IPS DF 6.9 (cell line): ENCODE results near the gene IRF1.

Experiments
- DNase-seq: peaks from one replicate; pipeline ENCODE4 v3.0.0-alpha.2; 2013; ENCODE audit warnings: low read depth, low spot score
- H3K27ac ChIP-seq: one replicate; pipeline ENCODE4 v1.5.1; 2013; ENCODE audit warnings: low read length, control low read depth
- H3K27me3 ChIP-seq: 2 replicates; pipeline ENCODE4 v1.6.1; 2013; ENCODE audit warnings: mild to moderate bottlenecking, low read length; ENCODE audit not compliant: control insufficient read depth, insufficient read depth
- H3K36me3 ChIP-seq: 2 replicates; pipeline ENCODE4 v1.6.1; 2013; ENCODE audit warnings: low read length; ENCODE audit not compliant: control insufficient read depth, insufficient read depth
- H3K4me1 ChIP-seq: 2 replicates; pipeline ENCODE4 v1.6.1; 2013; ENCODE audit warnings: low read length; ENCODE audit not compliant: control insufficient read depth, insufficient read depth
- H3K4me3 ChIP-seq: 2 replicates; pipeline ENCODE4 v1.5.1; 2013; ENCODE audit warnings: mild to moderate bottlenecking, low read length
- H3K9me3 ChIP-seq: 2 replicates; pipeline ENCODE4 v1.6.1; 2013; ENCODE audit warnings: low read length, inconsistent platforms; ENCODE audit not compliant: control insufficient read depth, insufficient read depth
- WGBS: extraction: QIAGEN DNeasy Blood & Tissue Kit; methylation state at CpG from one replicate; pipeline ENCODE4 v1.1.7; 2013; ENCODE audit warnings: mixed read lengths, missing lambda C conversion rate; ENCODE audit not compliant: insufficient read length, insufficient coverage; 5-methylcytosine and 5-hydroxymethylcytosine counted together

IRF1 gene

DNA sequence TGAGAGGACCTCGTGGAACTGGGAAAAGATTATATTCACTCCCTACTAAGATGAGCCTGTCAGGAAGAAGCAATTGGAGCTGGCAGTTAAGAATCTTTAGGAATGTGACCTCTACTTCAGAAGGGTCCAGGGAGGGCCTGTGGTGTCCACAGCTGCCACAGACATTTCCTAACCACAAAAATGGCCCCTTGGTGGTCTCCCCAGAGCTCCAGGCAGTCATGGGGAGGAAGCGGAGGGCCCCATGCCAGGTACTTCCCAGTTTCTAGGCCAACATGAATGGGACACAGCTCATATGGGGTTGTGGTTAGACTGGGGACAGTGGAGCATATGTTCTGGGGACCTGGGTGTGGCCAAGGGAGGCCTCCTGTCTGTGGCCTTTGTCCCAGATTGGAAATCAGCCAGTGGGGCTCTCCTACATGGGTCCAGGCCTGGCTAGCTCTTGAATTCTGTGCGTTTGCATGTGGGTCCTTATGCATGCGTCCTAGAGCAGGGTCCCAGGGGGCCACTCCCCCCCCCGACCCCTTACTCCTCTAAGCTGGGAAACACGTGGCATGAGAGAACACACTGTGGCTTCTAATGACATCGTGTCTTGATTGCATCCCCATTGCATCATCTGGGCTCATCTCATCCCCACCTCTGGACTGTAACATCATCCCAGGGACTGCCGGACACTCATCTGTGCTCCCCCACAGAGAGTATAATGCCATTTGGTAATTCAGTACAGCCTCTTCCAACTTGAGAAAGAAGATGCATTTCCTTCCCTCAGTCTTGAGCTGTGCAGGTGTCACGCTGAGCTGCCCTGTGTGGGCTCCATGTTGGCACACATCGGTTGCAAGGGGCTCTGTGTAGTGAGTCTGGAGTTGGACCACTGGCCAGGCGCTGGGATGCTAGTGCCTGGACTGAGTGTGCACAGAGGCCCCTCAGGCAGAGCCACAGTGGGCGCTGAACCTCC lies 31.3 kb downstream of the IRF1 start:
- no peak overlapping the region for H3K27ac ChIP-seq
- no CpG with 5 or more reads among the region's 12 CpGs for WGBS
- DNase-seq: no peak

GRCh38 chr5:132458651-132459030 lies 31.9 kb downstream of the IRF1 start:
- no peaks in the 10 kb centered on the region for H3K27me3 ChIP-seq
- WGBS: no CpG with 5 or more reads among the region's 1 CpG
- H3K27ac ChIP-seq: no peak overlapping the region
- no peaks in the 10 kb centered on the region for H3K36me3 ChIP-seq
- H3K4me1 ChIP-seq: peaks cover 6% of the 10 kb centered on the region
- H3K4me3 ChIP-seq: no peak overlapping the region
- H3K9me3 ChIP-seq: no peaks in the 10 kb centered on the region
- no peak for DNase-seq

More for the DNA sequence above, 31.3 kb downstream of the IRF1 start:
- no peaks in the 10 kb centered on the region for H3K9me3 ChIP-seq
- no peaks in the 10 kb centered on the region for H3K36me3 ChIP-seq
- no peaks in the 10 kb centered on the region for H3K27me3 ChIP-seq
- H3K4me3 ChIP-seq: no peak overlapping the region
- peaks cover 8% of the 10 kb centered on the region for H3K4me1 ChIP-seq

GRCh38 chr5:132458226-132458560 lies 32.4 kb downstream of the IRF1 start:
- no peak for DNase-seq
- Histone ChIP-seq H3K9me3 (no peaks in the 10 kb centered on the region), H3K36me3 (no peaks in the 10 kb centered on the region), H3K4me3 (no peak overlapping the region), H3K27ac (no peak overlapping the region), H3K27me3 (no peaks in the 10 kb centered on the region), H3K4me1 (peaks cover 6% of the 10 kb centered on the region)
- WGBS: no CpG with 5 or more reads among the region's 3 CpGs

DNA sequence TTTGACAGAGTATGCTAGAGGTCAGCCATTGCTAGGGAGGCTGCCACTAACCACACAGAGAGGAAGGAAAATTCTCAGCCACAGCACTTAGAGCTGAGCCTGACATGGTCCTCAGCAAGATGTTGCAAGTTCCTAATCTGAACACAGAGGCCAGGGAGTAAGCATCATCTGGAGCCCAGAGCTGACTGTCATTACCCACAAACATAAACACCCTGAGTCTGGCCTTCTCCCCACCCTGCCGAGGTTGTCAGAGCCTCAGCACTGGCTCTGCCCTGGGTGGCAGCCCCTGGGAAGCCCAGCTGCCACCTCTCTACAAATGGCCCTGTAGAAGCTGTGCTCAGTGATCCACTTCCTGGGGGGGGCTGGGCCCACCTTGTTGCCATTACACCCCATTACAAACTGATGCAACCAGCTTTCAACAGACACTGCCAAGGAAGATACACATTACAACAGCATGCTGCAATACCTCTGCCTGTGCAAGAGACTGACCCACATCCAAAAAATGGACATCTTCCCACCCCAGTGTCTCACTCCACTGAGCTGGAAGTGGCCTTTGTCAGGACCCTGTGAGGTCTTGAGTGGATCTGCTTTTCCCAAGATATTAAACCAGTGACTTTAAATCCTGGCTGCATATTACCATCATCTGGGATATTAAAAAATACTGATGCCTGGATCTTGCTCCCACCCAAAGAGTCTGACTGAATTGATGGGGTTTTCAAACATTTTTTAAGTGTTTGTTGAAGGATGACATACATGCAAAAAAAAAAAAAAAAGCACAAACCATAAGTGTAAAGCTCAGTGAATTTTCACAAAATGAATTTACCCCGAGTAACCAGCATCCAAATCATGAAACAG lies 33.0 kb downstream of the IRF1 start:
- H3K4me3 ChIP-seq: no peak overlapping the region
- no CpG with 5 or more reads among the region's 2 CpGs for WGBS
- no peaks in the 10 kb centered on the region for H3K27me3 ChIP-seq
- peaks cover 6% of the 10 kb centered on the region for H3K4me1 ChIP-seq
- DNase-seq: no peak
- H3K36me3 ChIP-seq: no peaks in the 10 kb centered on the region
- no peaks in the 10 kb centered on the region for H3K9me3 ChIP-seq
- H3K27ac ChIP-seq: no peak overlapping the region

GRCh38 chr5:132456987-132457361 lies 33.6 kb downstream of the IRF1 start:
- H3K27ac ChIP-seq: no peak overlapping the region
- no peaks in the 10 kb centered on the region for H3K9me3 ChIP-seq
- H3K4me1 ChIP-seq: peaks cover 6% of the 10 kb centered on the region
- DNase-seq: no peak
- H3K27me3 ChIP-seq: no peaks in the 10 kb centered on the region
- WGBS: no CpG with 5 or more reads among the region's 6 CpGs
- no peaks in the 10 kb centered on the region for H3K36me3 ChIP-seq
- H3K4me3 ChIP-seq: no peak overlapping the region

DNA sequence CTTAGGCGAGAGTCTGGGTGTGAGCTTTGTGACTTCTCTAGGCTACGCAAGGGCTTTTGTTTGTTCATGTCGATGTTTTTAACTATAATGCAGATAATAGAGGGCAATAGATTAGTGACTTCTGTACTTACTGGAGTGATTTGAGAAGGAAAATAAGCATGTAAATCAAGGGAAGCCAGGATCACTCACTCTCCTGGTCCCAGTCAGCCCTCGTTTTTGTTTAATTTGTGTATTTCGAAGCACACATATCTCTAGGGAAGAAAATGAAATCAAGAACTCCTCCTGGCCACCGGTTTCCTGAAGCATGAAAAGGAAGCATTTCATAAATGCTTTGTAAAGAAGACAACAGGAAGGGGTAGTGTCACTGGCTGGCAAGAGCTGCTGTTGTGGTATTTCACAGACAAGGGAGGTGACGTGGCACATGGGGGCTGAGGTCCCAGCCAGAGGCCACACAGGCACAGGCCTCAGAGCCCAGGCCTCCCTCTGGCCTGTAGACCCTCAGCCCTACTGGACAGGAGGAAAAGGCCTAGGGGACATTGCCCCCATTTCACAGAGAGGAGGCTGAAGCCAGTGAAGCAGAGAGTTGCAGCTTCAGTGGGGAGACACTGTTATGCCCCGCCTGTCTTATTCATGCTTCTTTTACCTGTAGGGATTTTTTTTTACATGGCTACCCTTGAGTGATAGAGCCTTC lies 34.1 kb downstream of the IRF1 start:
- no peaks in the 10 kb centered on the region for H3K27me3 ChIP-seq
- H3K36me3 ChIP-seq: no peaks in the 10 kb centered on the region
- H3K4me3 ChIP-seq: no peak overlapping the region
- no peak overlapping the region for H3K27ac ChIP-seq
- no peaks in the 10 kb centered on the region for H3K9me3 ChIP-seq
- no peak for DNase-seq
- WGBS: no CpG with 5 or more reads among the region's 8 CpGs
- peaks cover 7% of the 10 kb centered on the region for H3K4me1 ChIP-seq

- no peak for DNase-seq
- no peak overlapping the region for H3K27ac ChIP-seq
- H3K36me3 ChIP-seq: no peaks in the 10 kb centered on the region
- H3K4me3 ChIP-seq: no peak overlapping the region
- peaks cover 7% of the 10 kb centered on the region for H3K4me1 ChIP-seq
- no CpG with 5 or more reads among the region's 5 CpGs for WGBS
- H3K9me3 ChIP-seq: no peaks in the 10 kb centered on the region
- H3K27me3 ChIP-seq: no peaks in the 10 kb centered on the region
Measured at GRCh38 chr5:132455614-132456115, 34.9 kb downstream of the IRF1 start.

DNA sequence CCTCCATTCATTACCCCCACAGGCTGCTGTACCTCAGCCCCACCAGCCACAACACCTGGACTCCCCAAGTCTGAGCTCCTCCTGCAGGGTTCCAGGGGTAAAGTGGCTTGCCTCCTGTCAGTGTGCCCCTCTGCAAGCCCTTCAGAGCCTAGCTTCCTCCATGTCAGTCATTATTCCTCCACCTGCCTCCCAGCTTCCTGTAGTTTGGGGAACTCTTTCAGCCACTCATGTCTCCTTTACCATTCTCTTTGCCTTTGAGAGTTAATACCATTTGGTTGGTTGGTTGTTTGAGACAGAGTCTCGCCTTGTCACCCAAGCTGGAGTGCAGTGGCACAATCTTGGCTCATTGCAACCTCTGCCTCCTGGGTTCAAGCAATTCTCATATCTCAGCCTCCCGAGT lies 36.2 kb downstream of the IRF1 start:
- WGBS: no CpG with 5 or more reads among the region's 2 CpGs
- peaks cover 7% of the 10 kb centered on the region for H3K4me1 ChIP-seq

GRCh38 chr5:132451387-132451786 lies 39.2 kb downstream of the IRF1 start:
- no peaks in the 10 kb centered on the region for H3K36me3 ChIP-seq
- no peak overlapping the region for H3K27ac ChIP-seq
- WGBS: no CpG with 5 or more reads among the region's 8 CpGs
- H3K27me3 ChIP-seq: no peaks in the 10 kb centered on the region
- no peak overlapping the region for H3K4me3 ChIP-seq
- H3K9me3 ChIP-seq: no peaks in the 10 kb centered on the region
- DNase-seq: no peak
- H3K4me1 ChIP-seq: peaks cover 4% of the 10 kb centered on the region; the same call in 1 of the 2 replicates

More for the DNA sequence above, 36.2 kb downstream of the IRF1 start:
- no peak for DNase-seq
- Histone ChIP-seq H3K27ac (no peak overlapping the region), H3K27me3 (no peaks in the 10 kb centered on the region), H3K9me3 (no peaks in the 10 kb centered on the region), H3K4me3 (no peak overlapping the region), H3K36me3 (no peaks in the 10 kb centered on the region)

GRCh38 chr5:132449060-132449459 lies 41.5 kb downstream of the IRF1 start:
- Histone ChIP-seq H3K27ac (no peak overlapping the region), H3K4me1 (peaks cover 4% of the 10 kb centered on the region; the same call in 1 of the 2 replicates), H3K4me3 (no peak overlapping the region), H3K9me3 (no peaks in the 10 kb centered on the region), H3K27me3 (no peaks in the 10 kb centered on the region), H3K36me3 (no peaks in the 10 kb centered on the region)
- no CpG with 5 or more reads among the region's 1 CpG for WGBS
- no peak for DNase-seq
